ENCODE data around the gene ARSB.

Gene ARSB

GRCh38 chr5:78741019-78741418, 244.1 kb downstream of the ARSB start:
- no peak overlapping the region for H2AK5ac ChIP-seq (ENCODE audit: low read length)
- H3K36me3 ChIP-seq (ENCODE audit: control insufficient read depth in 1 of 2, insufficient read depth in 2 of 2, low read length in 2 of 2): no peaks in the 10 kb centered on the region
- H3K9ac ChIP-seq (ENCODE audit: low read length): no peak overlapping the region
- no peak overlapping the region for H3K27ac ChIP-seq (ENCODE audit: low read depth, low read length)
- no peak overlapping the region for H3K4me3 ChIP-seq (ENCODE audit: low read depth, low read length)
- H2BK120ac ChIP-seq (ENCODE audit: insufficient read depth, low read length, poor library complexity): no peak overlapping the region
- H3K4me2 ChIP-seq (ENCODE audit: low read length): no peak overlapping the region
- H3K79me2 ChIP-seq (ENCODE audit: control insufficient read depth, insufficient read depth, low read length, poor library complexity): no peaks in the 10 kb centered on the region
- H3K23ac ChIP-seq (ENCODE audit: low read length): no peak overlapping the region
- DNase-seq: no peak
- H2AFZ ChIP-seq (ENCODE audit: insufficient read depth, low read length, poor library complexity): no peak overlapping the region
- H3K79me1 ChIP-seq (ENCODE audit: low read length): no peaks in the 10 kb centered on the region
- H3K18ac ChIP-seq (ENCODE audit: low read length): no peak overlapping the region
- H4K8ac ChIP-seq (ENCODE audit: low read depth, low read length): no peak overlapping the region
- no CpG with 5 or more reads among the region's 1 CpG for WGBS (ENCODE audit: extremely low coverage, insufficient coverage, insufficient read length)
- H3K4me1 ChIP-seq (ENCODE audit: control insufficient read depth in 1 of 2, insufficient read depth in 2 of 2, low read length in 2 of 2): no peaks in the 10 kb centered on the region
- H3K14ac ChIP-seq (ENCODE audit: low read length): no peak overlapping the region
- no peak overlapping the region for H2BK12ac ChIP-seq (ENCODE audit: low read length)
- no peak overlapping the region for H3K4ac ChIP-seq (ENCODE audit: low read depth, low read length)
- no peak overlapping the region for H2BK5ac ChIP-seq (ENCODE audit: low read depth, low read length, poor library complexity)
- no peak overlapping the region for H4K12ac ChIP-seq (ENCODE audit: low read depth, low read length)
- no peaks in the 10 kb centered on the region for H3K27me3 ChIP-seq (ENCODE audit: insufficient read depth, low read length)
- no peaks in the 10 kb centered on the region for H3K9me3 ChIP-seq (ENCODE audit: insufficient read depth, low read depth, low read length)
- no peak overlapping the region for H4K91ac ChIP-seq (ENCODE audit: low read depth, low read length)

- no peak overlapping the region for H4K8ac ChIP-seq (ENCODE audit: low read depth, low read length)
- no CpG with 5 or more reads among the region's 4 CpGs for WGBS (ENCODE audit: extremely low coverage, insufficient coverage, insufficient read length)
- H4K91ac ChIP-seq (ENCODE audit: low read depth, low read length): no peak overlapping the region
- no peaks in the 10 kb centered on the region for H3K27me3 ChIP-seq (ENCODE audit: insufficient read depth, low read length)
- H3K79me1 ChIP-seq (ENCODE audit: low read length): no peaks in the 10 kb centered on the region
- H3K36me3 ChIP-seq (ENCODE audit: control insufficient read depth in 1 of 2, insufficient read depth in 2 of 2, low read length in 2 of 2): no peaks in the 10 kb centered on the region
- H3K79me2 ChIP-seq (ENCODE audit: control insufficient read depth, insufficient read depth, low read length, poor library complexity): no peaks in the 10 kb centered on the region
- H3K4me3 ChIP-seq (ENCODE audit: low read depth, low read length): no peak overlapping the region
- H3K9me3 ChIP-seq (ENCODE audit: insufficient read depth, low read depth, low read length): peaks cover 4% of the 10 kb centered on the region
- no peak overlapping the region for H2BK120ac ChIP-seq (ENCODE audit: insufficient read depth, low read length, poor library complexity)
- no peaks in the 10 kb centered on the region for H3K4me1 ChIP-seq (ENCODE audit: control insufficient read depth in 1 of 2, insufficient read depth in 2 of 2, low read length in 2 of 2)
- H3K9ac ChIP-seq (ENCODE audit: low read length): no peak overlapping the region
- no peak overlapping the region for H2AFZ ChIP-seq (ENCODE audit: insufficient read depth, low read length, poor library complexity)
- H3K14ac ChIP-seq (ENCODE audit: low read length): no peak overlapping the region
- no peak overlapping the region for H4K12ac ChIP-seq (ENCODE audit: low read depth, low read length)
- no peak overlapping the region for H3K27ac ChIP-seq (ENCODE audit: low read depth, low read length)
- no peak for DNase-seq
- no peak overlapping the region for H2BK12ac ChIP-seq (ENCODE audit: low read length)
- no peak overlapping the region for H3K23ac ChIP-seq (ENCODE audit: low read length)
- no peak overlapping the region for H2AK5ac ChIP-seq (ENCODE audit: low read length)
- H3K4ac ChIP-seq (ENCODE audit: low read depth, low read length): no peak overlapping the region
- no peak overlapping the region for H2BK5ac ChIP-seq (ENCODE audit: low read depth, low read length, poor library complexity)
- H3K18ac ChIP-seq (ENCODE audit: low read length): no peak overlapping the region
- H3K4me2 ChIP-seq (ENCODE audit: low read length): no peak overlapping the region
Observed at GRCh38 chr5:78738693-78739300, 246.3 kb downstream of the ARSB start.

GRCh38 chr5:78738104-78738503, 247.0 kb downstream of the ARSB start:
- H2BK12ac ChIP-seq (ENCODE audit: low read length): no peak overlapping the region
- H4K8ac ChIP-seq (ENCODE audit: low read depth, low read length): no peak overlapping the region
- H2AFZ ChIP-seq (ENCODE audit: insufficient read depth, low read length, poor library complexity): no peak overlapping the region
- H3K9me3 ChIP-seq (ENCODE audit: insufficient read depth, low read depth, low read length): peaks cover 4% of the 10 kb centered on the region
- H4K91ac ChIP-seq (ENCODE audit: low read depth, low read length): no peak overlapping the region
- no peaks in the 10 kb centered on the region for H3K36me3 ChIP-seq (ENCODE audit: control insufficient read depth in 1 of 2, insufficient read depth in 2 of 2, low read length in 2 of 2)
- no peak overlapping the region for H2BK5ac ChIP-seq (ENCODE audit: low read depth, low read length, poor library complexity)
- H3K4me1 ChIP-seq (ENCODE audit: control insufficient read depth in 1 of 2, insufficient read depth in 2 of 2, low read length in 2 of 2): no peaks in the 10 kb centered on the region
- no peak overlapping the region for H3K4me3 ChIP-seq (ENCODE audit: low read depth, low read length)
- H3K18ac ChIP-seq (ENCODE audit: low read length): no peak overlapping the region
- no CpG with 5 or more reads among the region's 3 CpGs for WGBS (ENCODE audit: extremely low coverage, insufficient coverage, insufficient read length)
- H2BK120ac ChIP-seq (ENCODE audit: insufficient read depth, low read length, poor library complexity): no peak overlapping the region
- H2AK5ac ChIP-seq (ENCODE audit: low read length): no peak overlapping the region
- DNase-seq: no peak
- H3K14ac ChIP-seq (ENCODE audit: low read length): no peak overlapping the region
- H3K27ac ChIP-seq (ENCODE audit: low read depth, low read length): no peak overlapping the region
- no peaks in the 10 kb centered on the region for H3K79me2 ChIP-seq (ENCODE audit: control insufficient read depth, insufficient read depth, low read length, poor library complexity)
- H3K23ac ChIP-seq (ENCODE audit: low read length): no peak overlapping the region
- no peaks in the 10 kb centered on the region for H3K27me3 ChIP-seq (ENCODE audit: insufficient read depth, low read length)
- no peaks in the 10 kb centered on the region for H3K79me1 ChIP-seq (ENCODE audit: low read length)
- H3K9ac ChIP-seq (ENCODE audit: low read length): no peak overlapping the region
- no peak overlapping the region for H4K12ac ChIP-seq (ENCODE audit: low read depth, low read length)
- H3K4ac ChIP-seq (ENCODE audit: low read depth, low read length): no peak overlapping the region
- no peak overlapping the region for H3K4me2 ChIP-seq (ENCODE audit: low read length)

DNA sequence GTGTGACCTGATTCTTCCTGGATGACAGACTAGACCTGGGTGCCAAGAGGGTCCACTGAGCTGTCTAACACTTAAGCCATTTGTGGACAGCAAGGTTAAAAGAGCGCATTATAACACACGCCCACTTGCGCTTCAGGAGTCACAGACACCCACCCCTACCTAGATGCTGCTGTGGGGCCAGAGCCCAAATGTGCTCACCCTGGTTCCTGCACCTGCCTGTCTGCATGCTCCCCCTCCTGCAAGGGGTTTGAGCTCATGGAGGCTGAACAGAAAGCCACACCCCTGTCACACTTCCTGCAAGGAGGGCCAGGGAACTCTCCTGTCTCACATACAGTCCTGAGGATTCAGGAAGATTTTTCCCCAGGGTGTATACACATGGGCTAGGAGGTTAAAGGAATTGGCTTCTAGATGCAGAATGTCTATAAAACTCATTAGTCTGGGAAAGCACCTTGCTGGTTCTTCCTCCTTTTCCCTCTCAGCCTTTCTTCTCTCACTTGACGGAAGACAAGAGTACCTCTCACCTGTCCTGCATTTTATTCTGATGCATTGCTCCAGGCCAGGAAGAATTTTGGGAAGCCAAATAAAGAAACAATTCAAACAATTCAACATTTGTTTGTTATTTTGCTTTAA, 249.2 kb downstream of the ARSB start:
- Histone ChIP-seq H4K8ac (ENCODE audit: low read depth, low read length) (no peak overlapping the region), H3K23ac (ENCODE audit: low read length) (no peak overlapping the region), H3K27ac (ENCODE audit: low read depth, low read length) (no peak overlapping the region), H3K4me1 (ENCODE audit: control insufficient read depth in 1 of 2, insufficient read depth in 2 of 2, low read length in 2 of 2) (peaks cover 0 to 2% of the 10 kb centered on the region in 2 experiments), H3K14ac (ENCODE audit: low read length) (no peak overlapping the region), H3K27me3 (ENCODE audit: insufficient read depth, low read length) (no peaks in the 10 kb centered on the region), H3K79me2 (ENCODE audit: control insufficient read depth, insufficient read depth, low read length, poor library complexity) (no peaks in the 10 kb centered on the region), H3K9me3 (ENCODE audit: insufficient read depth, low read depth, low read length) (peaks cover 4% of the 10 kb centered on the region), H2BK12ac (ENCODE audit: low read length) (no peak overlapping the region), H3K4me2 (ENCODE audit: low read length) (no peak overlapping the region), H2BK120ac (ENCODE audit: insufficient read depth, low read length, poor library complexity) (no peak overlapping the region), H2AK5ac (ENCODE audit: low read length) (no peak overlapping the region), H2BK5ac (ENCODE audit: low read depth, low read length, poor library complexity) (no peak overlapping the region), H4K91ac (ENCODE audit: low read depth, low read length) (no peak overlapping the region), H3K4me3 (ENCODE audit: low read depth, low read length) (no peak overlapping the region), H4K12ac (ENCODE audit: low read depth, low read length) (no peak overlapping the region), H3K79me1 (ENCODE audit: low read length) (no peaks in the 10 kb centered on the region), H3K36me3 (ENCODE audit: control insufficient read depth in 1 of 2, insufficient read depth in 2 of 2, low read length in 2 of 2) (no peaks in the 10 kb centered on the region), H3K4ac (ENCODE audit: low read depth, low read length) (no peak overlapping the region), H3K9ac (ENCODE audit: low read length) (no peak overlapping the region), H2AFZ (ENCODE audit: insufficient read depth, low read length, poor library complexity) (no peak overlapping the region), H3K18ac (ENCODE audit: low read length) (no peak overlapping the region)
- DNase-seq: no peak
- no CpG with 5 or more reads among the region's 4 CpGs for WGBS (ENCODE audit: extremely low coverage, insufficient coverage, insufficient read length)

Measured in trophoblast cell (in vitro differentiated cells and primary cell).